Measurements from ENCODE around the gene CRYBB2. TPM values are rescaled to one million over a fixed set of nuclear protein-coding genes. Genes with fewer than 3 reads are reported as not detected.

CRYBB2 gene
- total and polyA plus RNA-seq, 5 donors = not detected

Other genes starting within 250 kb of the CRYBB2 start
- gene CRYBB3, start 19.8 kb upstream of the CRYBB2 start, total RNA-seq = not detected
- gene CRYBB3, start 19.8 kb upstream of the CRYBB2 start, polyA plus RNA-seq = 0.11 TPM